Transverse colon (tissue), 4 donors: ENCODE data around the gene TBC1D10B. TPM values are rescaled to one million over a fixed set of nuclear protein-coding genes. Genes with fewer than 3 reads are reported as not detected.

ENCODE experiments used
- DNase-seq: peaks from one replicate; pipeline ENCODE4 v3.0.0-alpha.2; 2019
- H3K27ac ChIP-seq, 4 donors: fragments of 200-600 bp; sonication (generic); 2 replicates each; pipeline ENCODE4 v1.5.1; 2016 to 2018; ENCODE audit warnings: inconsistent platforms in 4 of 4
- H3K27me3 ChIP-seq: fragments of 200-600 bp; sonication (generic); 2 replicates; pipeline ENCODE4 v1.5.1; 2017; ENCODE audit warnings: inconsistent platforms
- H3K36me3 ChIP-seq, 4 donors: fragments of 200-600 bp; sonication (generic); 2 replicates each; pipeline ENCODE4 v1.5.1; 2017 to 2019; ENCODE audit warnings: inconsistent platforms in 4 of 4
- H3K4me1 ChIP-seq, 4 donors: fragments of 200-600 bp; sonication (generic); 2 replicates each; pipeline ENCODE4 v1.5.1; 2017 to 2020; ENCODE audit warnings: inconsistent platforms in 4 of 4
- H3K4me3 ChIP-seq, 4 donors: fragments of 200-600 bp; sonication (generic); 1 replicate in 1 of 4; 2 replicates in 3 of 4; pipeline versions ENCODE4 v1.5.1 to v1.6.1; 2017 to 2019; ENCODE audit warnings: inconsistent platforms in 4 of 4
- H3K9me3 ChIP-seq, 2 donors: fragments of 200-600 bp; sonication (generic); 2 replicates each; pipeline ENCODE4 v1.5.1; 2017 to 2019; ENCODE audit warnings: inconsistent platforms in 2 of 2
- EP300 ChIP-seq: sonication (generic); formaldehyde crosslinking; IDR thresholded peaks from one replicate; pipeline ENCODE4 v1.6.1; 2017; ENCODE audit warnings: antibody characterized with exemption, low read depth
- POLR2A ChIP-seq: fragments of 450-650 bp; IDR thresholded peaks from one replicate; pipeline ENCODE4 v1.6.1; 2016; ENCODE audit warnings: antibody characterized with exemption, mild to moderate bottlenecking, moderate library complexity
- POLR2AphosphoS5 ChIP-seq, 3 donors: sonication (generic); formaldehyde crosslinking; IDR thresholded peaks; one replicate each; pipeline ENCODE4 v1.6.1; 2016; ENCODE audit warnings: antibody characterized with exemption in 3 of 3
- WGBS, 2 donors: methylation state at CpG; one replicate each; pipeline ENCODE4 v1.1.5; 2018; ENCODE audit warnings: low coverage in 1 of 2; 5-methylcytosine and 5-hydroxymethylcytosine counted together
- in situ Hi-C, 4 donors: fragments of 200-750 bp; cut with MboI; loops; one replicate each; pipeline versions ENCODE4 v1.15.0 to v1.15.1; 2017; ENCODE audit warnings: low sequenced_read_pairs in 3 of 4, low pct_ligation_motif_present in 1 of 4, low pct_unique_long_range_greater_than_20kb in 1 of 4
- intact Hi-C: fragments of 100-400 bp; cut with DNase I; formaldehyde crosslinking; loops from one replicate; pipeline ENCODE4 v1.15.1; 2023; ENCODE audit warnings: low total_unique reads
- total RNA-seq, 4 donors: library from RNA; depleted of rRNA; stranded (reverse); fragments of >200 nt; gene quantifications; one replicate each; pipeline ENCODE4 v1.1.0, GENCODE V29; 2016
- TF ChIP-seq, protein P1 (sequence below), 5 experiments: fragments of 200-600 bp in 3 of 5; fragments of 450-650 bp in 2 of 5; sonication (generic) in 3 of 5; IDR thresholded peaks; 1 replicate in 2 of 5; 2 replicates in 3 of 5; pipeline ENCODE4 v1.5.1; 2016 to 2017; ENCODE audit warnings: antibody characterized with exemption in 5 of 5, inconsistent platforms in 3 of 5, mild to moderate bottlenecking in 2 of 5, moderate library complexity in 1 of 5

TBC1D10B gene
- total RNA-seq, 4 donors from 2014 or later = 32.5 to 62.9 (median 40.3) TPM

DNA sequence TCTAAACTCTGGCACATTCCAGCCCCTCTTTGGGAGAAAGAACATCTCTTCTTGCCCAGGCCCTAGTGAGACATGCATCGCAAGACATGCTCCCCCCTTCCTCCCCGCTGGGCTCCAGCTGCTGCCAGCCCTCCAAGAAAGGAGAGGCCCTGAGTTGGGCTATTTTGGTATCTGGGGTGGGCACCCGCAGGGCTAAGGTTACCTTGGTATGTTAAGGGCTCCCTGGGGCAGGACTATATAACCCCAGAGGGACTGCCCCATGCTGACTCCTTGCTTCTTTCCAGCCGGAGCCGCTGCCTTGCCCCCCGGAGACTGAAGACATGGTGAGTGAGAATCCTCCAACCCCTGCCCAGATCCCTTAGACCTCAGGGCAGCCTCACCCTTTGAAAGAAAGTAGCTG is 4.2 kb upstream of the TBC1D10B start, which contains the start of gene MYL11:
Gene MYL11 (plus strand): TSS at position 265 of the 400 bp plus-strand sequence. CDS start 56 bp downstream, at position 321.
- 94% methylated on average over 6 of the region's 6 CpGs; no CpG with 5 or more reads in 1 of the 2 donors for WGBS, 2 donors

GRCh38 chr16:30372725-30373124 is 2.4 kb upstream of the TBC1D10B start:
- 91% methylated on average over 5 of the region's 5 CpGs; no CpG with 5 or more reads in 1 of the 2 donors for WGBS, 2 donors
- no peak for DNase-seq
- in situ Hi-C loops = no loop called here
- Histone ChIP-seq H3K9me3 (no peaks in the 10 kb centered on the region), H3K27me3 (no peaks in the 10 kb centered on the region), H3K4me1 (peaks cover 10 to 33% (median 29%) of the 10 kb centered on the region in 4 donors), H3K27ac (no peak overlapping the region), H3K36me3 (no peaks in the 10 kb centered on the region), H3K4me3 (no peak overlapping the region)
- intact Hi-C loops = no loop called here
- TF ChIP-seq POLR2AphosphoS5 (IDR thresholded peaks at IDR 0.05) (no peak), POLR2A (no peak), EP300 (no peak)
- TF ChIP-seq, protein P1, sequence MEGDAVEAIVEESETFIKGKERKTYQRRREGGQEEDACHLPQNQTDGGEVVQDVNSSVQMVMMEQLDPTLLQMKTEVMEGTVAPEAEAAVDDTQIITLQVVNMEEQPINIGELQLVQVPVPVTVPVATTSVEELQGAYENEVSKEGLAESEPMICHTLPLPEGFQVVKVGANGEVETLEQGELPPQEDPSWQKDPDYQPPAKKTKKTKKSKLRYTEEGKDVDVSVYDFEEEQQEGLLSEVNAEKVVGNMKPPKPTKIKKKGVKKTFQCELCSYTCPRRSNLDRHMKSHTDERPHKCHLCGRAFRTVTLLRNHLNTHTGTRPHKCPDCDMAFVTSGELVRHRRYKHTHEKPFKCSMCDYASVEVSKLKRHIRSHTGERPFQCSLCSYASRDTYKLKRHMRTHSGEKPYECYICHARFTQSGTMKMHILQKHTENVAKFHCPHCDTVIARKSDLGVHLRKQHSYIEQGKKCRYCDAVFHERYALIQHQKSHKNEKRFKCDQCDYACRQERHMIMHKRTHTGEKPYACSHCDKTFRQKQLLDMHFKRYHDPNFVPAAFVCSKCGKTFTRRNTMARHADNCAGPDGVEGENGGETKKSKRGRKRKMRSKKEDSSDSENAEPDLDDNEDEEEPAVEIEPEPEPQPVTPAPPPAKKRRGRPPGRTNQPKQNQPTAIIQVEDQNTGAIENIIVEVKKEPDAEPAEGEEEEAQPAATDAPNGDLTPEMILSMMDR (IDR thresholded peaks at IDR 0.05) = no peak

More for the DNA sequence above, 4.2 kb upstream of the TBC1D10B start, which contains the start of gene MYL11:
- intact Hi-C loops (no loop called here), in situ Hi-C loops (no loop called here)
- DNase-seq = no peak
- Histone ChIP-seq H3K36me3 (no peaks in the 10 kb centered on the region), H3K27ac (no peak within 1 kb of the TSS), H3K27me3 (no peaks in the 10 kb centered on the region), H3K9me3 (no peaks in the 10 kb centered on the region), H3K4me1 (peaks cover 10 to 26% (median 21%) of the 10 kb centered on the region in 4 donors), H3K4me3 (no peak within 1 kb of the TSS)
- TF ChIP-seq POLR2A = no peak
- TF ChIP-seq POLR2AphosphoS5 (IDR thresholded peaks at IDR 0.05) = no peak
- TF ChIP-seq, protein P1 (IDR thresholded peaks at IDR 0.05) = no peak
- TF ChIP-seq EP300 = no peak

DNA sequence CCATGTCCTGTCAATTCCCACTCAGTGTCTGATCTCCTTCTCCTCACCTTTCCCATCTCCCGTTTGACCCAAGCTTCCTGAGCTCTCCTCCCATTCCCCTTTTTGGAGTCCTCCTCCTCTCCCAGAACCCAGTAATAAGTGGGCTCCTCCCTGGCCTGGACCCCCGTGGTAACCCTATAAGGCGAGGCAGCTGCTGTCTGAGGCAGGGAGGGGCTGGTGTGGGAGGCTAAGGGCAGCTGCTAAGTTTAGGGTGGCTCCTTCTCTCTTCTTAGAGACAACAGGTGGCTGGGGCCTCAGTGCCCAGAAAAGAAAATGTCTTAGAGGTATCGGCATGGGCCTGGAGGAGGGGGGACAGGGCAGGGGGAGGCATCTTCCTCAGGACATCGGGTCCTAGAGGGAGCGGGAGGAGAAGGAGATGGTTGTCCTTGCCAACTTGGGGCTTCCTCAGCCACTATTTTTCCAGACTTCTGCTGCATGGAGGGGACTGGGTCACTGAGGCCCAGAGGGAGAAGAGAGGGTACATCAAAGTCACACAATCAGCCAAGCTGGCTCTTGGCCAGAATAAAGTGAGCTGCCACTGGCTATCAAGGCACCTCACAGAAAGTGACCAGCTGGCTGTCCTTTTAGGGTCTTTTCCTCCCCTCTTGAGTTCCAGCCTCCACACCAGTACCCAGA is 1.9 kb upstream of the TBC1D10B start:
- peak overlapping the region in 1 of 4 donors; percentile 92 for H3K27ac ChIP-seq
- intact Hi-C loops = no loop called here
- no peaks in the 10 kb centered on the region for H3K36me3 ChIP-seq
- WGBS, 2 donors = 80% methylated on average over 4 to 6 of the region's 6 CpGs
- H3K9me3 ChIP-seq = no peaks in the 10 kb centered on the region
- in situ Hi-C loops = no loop called here
- no peak overlapping the region for H3K4me3 ChIP-seq
- no peaks in the 10 kb centered on the region for H3K27me3 ChIP-seq
- H3K4me1 ChIP-seq = peaks cover 14 to 36% (median 30%) of the 10 kb centered on the region in 4 donors
- no peak for DNase-seq
- TF ChIP-seq POLR2A (no peak), POLR2AphosphoS5 (IDR thresholded peaks at IDR 0.05) (no peak), EP300 (no peak)
- TF ChIP-seq, protein P1 (IDR thresholded peaks at IDR 0.05) = no peak

DNA sequence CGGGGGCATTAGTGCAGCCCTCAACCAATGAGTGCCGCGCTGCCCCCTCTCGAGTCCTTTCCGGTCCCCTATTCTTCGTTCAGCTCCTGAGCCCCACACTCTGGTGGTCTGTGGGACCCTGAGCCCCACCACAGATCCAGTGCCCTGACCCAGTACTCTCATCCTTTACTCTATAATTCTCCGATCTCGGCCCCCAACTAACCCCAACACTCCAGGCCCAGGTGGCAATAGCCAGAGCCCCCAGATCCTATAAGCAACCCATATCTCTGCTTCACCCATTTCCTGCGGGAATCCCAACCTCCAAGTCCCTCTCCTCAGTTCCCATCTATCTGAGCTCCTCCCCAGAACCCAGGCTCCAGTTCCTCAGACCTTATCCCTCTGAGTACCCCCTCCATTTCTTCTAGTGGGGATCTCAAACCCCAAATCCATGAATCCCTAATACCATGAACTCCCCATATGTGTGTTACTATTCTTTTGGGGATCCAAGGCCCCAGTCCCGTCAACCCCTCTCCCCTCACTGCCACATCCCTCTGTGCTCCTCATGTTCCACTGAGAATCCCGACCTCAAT is 1.0 kb upstream of the TBC1D10B start:
- in situ Hi-C loops = no loop called here
- WGBS, 2 donors = 23 to 33% methylated on average over 5 to 9 of the region's 11 CpGs
- Histone ChIP-seq H3K4me1 (peaks cover 11 to 38% (median 32%) of the 10 kb centered on the region in 4 donors), H3K4me3 (peak overlapping the region; percentile 31 to 59 (median 38)), H3K27me3 (no peaks in the 10 kb centered on the region), H3K9me3 (no peaks in the 10 kb centered on the region), H3K27ac (peak overlapping the region; percentile 87 to 93 (median 90)), H3K36me3 (no peaks in the 10 kb centered on the region)
- TF ChIP-seq EP300 = no peak
- TF ChIP-seq POLR2A = peak; percentile 47
- TF ChIP-seq, protein P1 (IDR thresholded peaks at IDR 0.05) = no peak
- TF ChIP-seq POLR2AphosphoS5 (IDR thresholded peaks at IDR 0.05) = no peak
- DNase-seq = no peak
- intact Hi-C loops = no loop called here
